KOPT-K1 (cell line): ENCODE results near the gene TOMM6.

ENCODE experiments used
- H3K27ac ChIP-seq: fragments of 200-600 bp; sonication (generic); 2 replicates; pipeline ENCODE4 v1.5.1; 2016; ENCODE audit warnings: antibody characterized with exemption, mild to moderate bottlenecking, low read depth, low read length; ENCODE audit not compliant: poor library complexity, severe bottlenecking
- H3K36me3 ChIP-seq: fragments of 200-600 bp; sonication (generic); 2 replicates; pipeline ENCODE4 v1.5.1; 2017; ENCODE audit warnings: antibody characterized with exemption, mild to moderate bottlenecking, low read length, moderate library complexity; ENCODE audit not compliant: insufficient read depth
- H3K9me3 ChIP-seq: fragments of 200-600 bp; sonication (generic); 2 replicates; pipeline ENCODE4 v1.5.1; 2017; ENCODE audit warnings: antibody characterized with exemption, low read length, mild to moderate bottlenecking; ENCODE audit not compliant: insufficient read depth, poor library complexity, severe bottlenecking

The TOMM6 gene

GRCh38 chr6:41775293-41775882, 12.1 kb upstream of the TOMM6 start:
- Histone ChIP-seq H3K36me3 (peaks cover 51% of the 10 kb centered on the region; the same call in 1 of the 2 replicates), H3K27ac (no peak overlapping the region), H3K9me3 (no peaks in the 10 kb centered on the region)

GRCh38 chr6:41777551-41778285, 9.8 kb upstream of the TOMM6 start:
- Histone ChIP-seq H3K36me3 (peaks cover 28% of the 10 kb centered on the region; the same call in 1 of the 2 replicates), H3K9me3 (no peaks in the 10 kb centered on the region), H3K27ac (no peak overlapping the region)

- peak overlapping the region; percentile 45 for H3K27ac ChIP-seq
- H3K9me3 ChIP-seq: no peaks in the 10 kb centered on the region
- H3K36me3 ChIP-seq: peaks cover 26% of the 10 kb centered on the region; the same call in 1 of the 2 replicates
These were observed 8.6 kb upstream of the TOMM6 start for GRCh38 chr6:41778895-41779294.

- Histone ChIP-seq H3K9me3 (no peaks in the 10 kb centered on the region), H3K36me3 (peaks cover 23% of the 10 kb centered on the region; the same call in 1 of the 2 replicates), H3K27ac (peak overlapping the region; percentile 45)
These were observed 8.2 kb upstream of the TOMM6 start for GRCh38 chr6:41779336-41779735.

- H3K27ac ChIP-seq: peak within 1 kb of the TSS; percentile 45
- no peaks in the 10 kb centered on the region for H3K9me3 ChIP-seq
- peaks cover 17% of the 10 kb centered on the region; the same call in 1 of the 2 replicates for H3K36me3 ChIP-seq
These were observed 7.5 kb upstream of the TOMM6 start, which contains the start of gene FRS3 for GRCh38 chr6:41779788-41780550. TSS of gene FRS3 (minus strand) at chr6:41779900. CDS start at chr6:41776987, 2,913 bp downstream.

- Histone ChIP-seq H3K36me3 (peaks cover 9% of the 10 kb centered on the region; the same call in 1 of the 2 replicates), H3K27ac (peak within 1 kb of the TSS; percentile 45), H3K9me3 (no peaks in the 10 kb centered on the region)
These were observed 6.7 kb upstream of the TOMM6 start, which contains the start of gene PRICKLE4 for GRCh38 chr6:41780551-41781365. TSS of gene PRICKLE4 (plus strand) at chr6:41780782. CDS start at chr6:41783474, 2,692 bp downstream.

DNA sequence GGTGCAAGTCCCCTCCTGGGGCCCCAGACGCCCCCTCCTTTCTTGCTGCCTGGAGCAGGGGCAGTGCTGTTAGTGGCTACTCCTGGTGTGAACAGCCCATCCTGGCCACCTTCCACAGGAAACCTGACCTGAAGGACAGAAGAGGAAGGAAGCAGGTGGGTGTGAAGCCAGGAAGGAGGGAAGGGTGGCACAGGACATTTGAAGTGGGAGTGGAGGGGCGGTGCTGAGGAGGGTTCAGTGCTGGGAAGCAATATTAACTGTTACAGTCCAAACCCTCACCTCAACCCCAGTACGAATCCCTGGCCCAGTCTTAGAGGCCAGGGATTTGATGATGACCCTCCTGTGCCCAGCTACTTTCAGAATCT, 6.1 kb upstream of the TOMM6 start:
- H3K9me3 ChIP-seq: no peaks in the 10 kb centered on the region
- H3K36me3 ChIP-seq: peaks cover 9% of the 10 kb centered on the region; the same call in 1 of the 2 replicates
- H3K27ac ChIP-seq: no peak overlapping the region

DNA sequence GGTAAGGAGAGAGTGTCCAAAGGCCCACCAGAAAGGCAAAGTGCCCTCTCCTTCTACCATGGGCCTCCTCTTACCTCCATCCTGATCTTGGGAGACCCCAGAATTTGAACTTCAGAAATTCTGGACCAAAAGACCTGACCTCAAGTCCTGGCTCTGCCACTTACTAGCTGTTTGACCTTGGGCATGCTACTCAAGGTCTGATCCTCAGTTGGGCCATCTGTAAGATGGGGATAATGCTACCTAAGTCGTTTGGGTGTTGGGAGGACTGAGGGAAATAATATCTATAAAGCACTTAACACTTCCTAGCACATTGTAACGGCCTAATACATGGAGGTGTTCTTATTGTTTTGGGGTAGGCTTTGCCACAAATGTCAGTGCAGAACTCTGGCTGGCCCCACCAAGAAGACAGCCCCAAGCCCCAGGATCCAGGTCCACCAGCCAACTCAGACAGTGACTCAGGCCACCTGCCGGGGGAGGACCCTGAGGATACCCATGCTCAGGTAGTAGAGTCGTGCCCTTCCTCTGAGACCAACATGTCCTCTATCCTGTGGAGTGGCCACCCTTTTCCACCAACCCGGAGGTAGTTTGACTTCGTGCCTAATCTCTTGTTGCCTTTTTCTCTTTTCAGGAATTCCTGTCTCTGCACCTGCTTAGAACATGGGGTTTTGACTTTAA, 4.3 kb upstream of the TOMM6 start:
- Histone ChIP-seq H3K36me3 (no peaks in the 10 kb centered on the region), H3K27ac (no peak overlapping the region), H3K9me3 (no peaks in the 10 kb centered on the region)

DNA sequence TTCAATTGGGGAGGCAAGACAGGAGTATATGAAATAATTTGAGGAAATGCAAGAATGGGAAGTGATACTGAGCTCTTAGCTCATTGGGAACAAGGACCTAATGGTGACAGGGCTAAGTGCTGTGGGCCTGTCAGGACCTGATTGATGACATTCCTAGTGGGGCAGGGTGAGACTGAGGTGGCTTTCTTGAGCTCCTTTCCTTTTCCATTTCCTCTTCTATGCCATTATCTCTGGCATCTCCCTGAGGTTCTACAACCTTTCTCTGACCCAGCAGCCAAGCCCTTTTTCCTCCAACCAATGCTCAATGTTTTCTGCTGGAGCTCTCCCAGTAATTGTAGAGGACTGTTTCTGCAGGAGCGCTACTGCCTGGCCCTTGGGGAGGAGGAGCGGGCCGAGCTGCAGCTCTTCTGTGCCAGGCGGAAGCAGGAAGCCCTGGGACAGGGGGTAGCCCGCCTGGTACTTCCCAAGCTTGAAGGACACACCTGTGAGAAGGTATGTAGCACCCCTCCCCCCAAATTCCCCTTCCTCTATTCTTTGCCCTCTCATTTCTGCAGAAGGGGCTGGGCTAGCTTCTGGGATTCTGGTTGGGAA, 2.8 kb upstream of the TOMM6 start:
- Histone ChIP-seq H3K9me3 (no peaks in the 10 kb centered on the region), H3K27ac (no peak overlapping the region), H3K36me3 (peaks cover 9% of the 10 kb centered on the region)

DNA sequence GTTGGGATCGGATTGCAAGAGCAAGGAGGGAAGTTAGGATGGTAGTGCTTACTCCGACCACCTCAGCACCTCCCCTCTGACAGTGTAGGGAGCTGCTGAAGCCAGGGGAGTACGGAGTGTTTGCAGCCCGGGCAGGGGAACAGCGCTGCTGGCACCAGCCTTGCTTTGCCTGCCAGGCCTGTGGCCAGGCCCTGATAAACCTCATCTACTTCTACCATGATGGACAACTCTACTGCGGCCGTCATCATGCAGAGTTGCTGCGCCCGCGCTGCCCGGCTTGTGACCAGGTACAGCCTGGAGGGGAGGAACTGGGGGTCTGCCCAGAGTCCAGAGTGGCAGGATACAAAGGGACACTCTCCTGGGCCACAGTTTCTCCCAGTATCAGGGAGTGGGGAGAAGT, 2.2 kb upstream of the TOMM6 start:
- Histone ChIP-seq H3K36me3 (peaks cover 15% of the 10 kb centered on the region), H3K9me3 (no peaks in the 10 kb centered on the region), H3K27ac (no peak overlapping the region)

- peaks cover 21% of the 10 kb centered on the region for H3K36me3 ChIP-seq
- peak overlapping the region; percentile 85 for H3K27ac ChIP-seq
- no peaks in the 10 kb centered on the region for H3K9me3 ChIP-seq
These were observed 1.6 kb upstream of the TOMM6 start for GRCh38 chr6:41785689-41786450.

DNA sequence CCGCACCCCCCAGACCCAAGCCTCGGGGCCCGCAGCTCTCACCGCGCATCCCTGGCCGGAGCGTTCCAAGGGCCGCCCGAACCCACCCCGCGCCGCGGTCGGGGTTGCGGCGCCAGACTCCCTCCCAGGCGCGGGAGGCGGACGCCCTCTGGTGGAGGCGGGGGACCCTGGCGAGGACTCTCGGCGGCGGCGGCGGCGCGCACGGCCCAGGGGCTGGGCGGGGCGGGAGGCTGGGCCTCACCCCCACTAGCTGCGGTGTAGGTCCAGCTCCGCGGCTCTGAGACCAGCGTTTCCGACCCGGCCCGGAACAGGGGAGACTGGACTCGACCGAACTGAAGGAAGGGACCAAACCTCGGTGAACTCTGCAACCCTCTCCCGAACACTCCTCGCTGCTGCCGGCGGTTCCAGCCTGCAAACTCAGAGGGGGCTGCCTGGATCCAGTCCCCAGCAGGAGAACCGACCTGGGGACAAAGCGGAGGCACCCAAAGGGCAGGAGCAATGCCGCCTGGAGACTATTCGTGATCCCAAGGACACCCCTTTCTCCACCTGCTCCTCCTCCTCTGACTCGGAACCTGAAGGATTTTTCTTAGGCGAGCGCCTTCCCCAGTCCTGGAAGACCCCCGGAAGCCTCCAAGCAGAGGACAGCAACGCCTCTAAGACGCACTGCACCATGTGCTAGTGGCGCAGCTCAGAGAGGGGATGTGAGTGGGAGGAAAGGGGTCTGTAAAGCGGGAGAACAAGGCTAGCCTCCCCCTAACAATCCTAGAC, 859 bp upstream of the TOMM6 start:
- Histone ChIP-seq H3K36me3 (peaks cover 29% of the 10 kb centered on the region), H3K9me3 (no peaks in the 10 kb centered on the region), H3K27ac (peak overlapping the region; percentile 85)

- Histone ChIP-seq H3K36me3 (peaks cover 50% of the 10 kb centered on the region), H3K27ac (no peak overlapping the region), H3K9me3 (no peaks in the 10 kb centered on the region)
These were observed 1.9 kb downstream of the TOMM6 start for GRCh38 chr6:41789390-41789724.
